ENCODE data around the gene XYLT2. TPM values are rescaled to one million over a fixed set of nuclear protein-coding genes. Genes with fewer than 3 reads are reported as not detected.

Gene XYLT2
- total RNA-seq, 1 experiment from 2014 or later: 26.4 TPM

GRCh38 chr17:50365165-50365564 is 19.2 kb downstream of the XYLT2 start:
- Histone ChIP-seq H3K23ac (ENCODE audit: insufficient read length, low read depth, low read length) (no peak overlapping the region), H3K18ac (ENCODE audit: insufficient read length, low read depth, low read length) (no peak overlapping the region), H3K9me3 (ENCODE audit: control insufficient read depth, low read depth, low read length) (no peaks in the 10 kb centered on the region), H2BK12ac (ENCODE audit: insufficient read length, low read depth, low read length) (no peak overlapping the region), H3K27ac (ENCODE audit: insufficient read length, low read depth, low read length) (no peak overlapping the region), H2BK20ac (ENCODE audit: low read depth, low read length, poor library complexity, severe bottlenecking) (no peak overlapping the region), H3K4me1 (ENCODE audit: insufficient read depth, low read length) (peaks cover 2% of the 10 kb centered on the region; the same call in 1 of the 2 replicates), H4K5ac (ENCODE audit: insufficient read length, low read depth, low read length) (no peak overlapping the region), H3K27me3 (ENCODE audit: insufficient read depth, low read length) (no peaks in the 10 kb centered on the region), H3K23me2 (ENCODE audit: insufficient read length, low read depth, low read length, poor library complexity, severe bottlenecking) (no peaks in the 10 kb centered on the region), H3K56ac (ENCODE audit: insufficient read length, low read depth, low read length) (no peak overlapping the region), H3K9ac (ENCODE audit: extremely low read depth, insufficient read length, low read length) (no peak overlapping the region), H3K14ac (ENCODE audit: insufficient read depth, low read length) (no peak overlapping the region), H4K91ac (ENCODE audit: insufficient read length, low read depth, low read length) (no peak overlapping the region), H4K20me1 (ENCODE audit: control insufficient read depth, insufficient read depth, insufficient read length) (peaks cover 3% of the 10 kb centered on the region), H2AK5ac (ENCODE audit: insufficient read length, low read length) (no peak overlapping the region), H3T11ph (ENCODE audit: low read length) (no peak overlapping the region), H2BK15ac (ENCODE audit: low read depth, low read length) (no peak overlapping the region), H2BK5ac (ENCODE audit: insufficient read length, low read length) (no peak overlapping the region), H4K8ac (replicated peaks; ENCODE audit: insufficient read length, low read depth, low read length) (no peak overlapping the region), H3K4ac (ENCODE audit: low read depth, low read length) (no peak overlapping the region), H3K4me2 (ENCODE audit: insufficient read depth, insufficient read length, low read length) (no peak overlapping the region), H3K79me1 (ENCODE audit: insufficient read depth, low read depth, low read length, poor library complexity, severe bottlenecking) (no peaks in the 10 kb centered on the region), H3K79me2 (ENCODE audit: insufficient read depth, low read length) (no peaks in the 10 kb centered on the region), H2AFZ (ENCODE audit: low read length) (no peak overlapping the region), H2BK120ac (ENCODE audit: low read depth, low read length, poor library complexity, severe bottlenecking) (no peak overlapping the region)
- WGBS (ENCODE audit: extremely low coverage, insufficient read length, low lambda C conversion rate): no CpG with 5 or more reads among the region's 2 CpGs
- H3K27ac Mint-ChIP-seq: peak overlapping the region in 2 of 3 experiments; percentile 38 to 87; a peak in 2 of 7 replicates
- H3K4me3 Mint-ChIP-seq: no peak overlapping the region
- TF ChIP-seq, protein P1, sequence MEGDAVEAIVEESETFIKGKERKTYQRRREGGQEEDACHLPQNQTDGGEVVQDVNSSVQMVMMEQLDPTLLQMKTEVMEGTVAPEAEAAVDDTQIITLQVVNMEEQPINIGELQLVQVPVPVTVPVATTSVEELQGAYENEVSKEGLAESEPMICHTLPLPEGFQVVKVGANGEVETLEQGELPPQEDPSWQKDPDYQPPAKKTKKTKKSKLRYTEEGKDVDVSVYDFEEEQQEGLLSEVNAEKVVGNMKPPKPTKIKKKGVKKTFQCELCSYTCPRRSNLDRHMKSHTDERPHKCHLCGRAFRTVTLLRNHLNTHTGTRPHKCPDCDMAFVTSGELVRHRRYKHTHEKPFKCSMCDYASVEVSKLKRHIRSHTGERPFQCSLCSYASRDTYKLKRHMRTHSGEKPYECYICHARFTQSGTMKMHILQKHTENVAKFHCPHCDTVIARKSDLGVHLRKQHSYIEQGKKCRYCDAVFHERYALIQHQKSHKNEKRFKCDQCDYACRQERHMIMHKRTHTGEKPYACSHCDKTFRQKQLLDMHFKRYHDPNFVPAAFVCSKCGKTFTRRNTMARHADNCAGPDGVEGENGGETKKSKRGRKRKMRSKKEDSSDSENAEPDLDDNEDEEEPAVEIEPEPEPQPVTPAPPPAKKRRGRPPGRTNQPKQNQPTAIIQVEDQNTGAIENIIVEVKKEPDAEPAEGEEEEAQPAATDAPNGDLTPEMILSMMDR (conservative IDR thresholded peaks at IDR 0.05): no peak
- peaks cover 38 to 40% of the 10 kb centered on the region in 2 experiments for H3K4me1 Mint-ChIP-seq
- DNase-seq: no peak
- H3K36me3 Mint-ChIP-seq (ENCODE audit: insufficient read depth in 1 of 3, low read depth in 3 of 3): peaks cover 13 to 39% (median 39%) of the 10 kb centered on the region in 3 experiments
- H3K27me3 Mint-ChIP-seq (ENCODE audit: low read depth): no peaks in the 10 kb centered on the region
- no peaks in the 10 kb centered on the region for H3K9me3 Mint-ChIP-seq
